HCT116 (cell line): ENCODE data around the gene GARIN3. TPM values are rescaled to one million over a fixed set of nuclear protein-coding genes. Genes with fewer than 3 reads are reported as not detected.

Experiments used
- ATAC-seq: fragments of 200-7000 bp; cut with Tn5 transposase; 2 replicates; pipeline ENCODE4 v1.9.1; 2020; ENCODE audit warnings: mild to moderate bottlenecking, moderate library complexity
- BruUV-seq: library from RNA; stranded (reverse); fragments of 400-500 nt; replicated peaks from 2 replicates; lab custom pipeline; 2021; lab: Mats Ljungman, UMichigan
- CTCF ChIA-PET: fragments of 300-600 bp; sonication (Branson Sonifier 250); formaldehyde crosslinking; loops from one replicate; lab custom pipeline; 2021; ENCODE audit warnings: antibody characterized with exemption; lab: Charles Lee
- POLR2A ChIA-PET: fragments of 300-600, 350-600 bp; sonication (Branson Sonifier 250); formaldehyde crosslinking; loops from one replicate; lab custom pipeline; 2021; ENCODE audit warnings: antibody characterized with exemption; lab: Charles Lee
- RAD21 ChIA-PET, 2 experiments: fragments of 300-600 bp; sonication (Branson Sonifier 250); formaldehyde crosslinking; loops; one replicate each; lab custom pipeline; 2023; ENCODE audit warnings: low total read pairs in 2 of 2; ENCODE audit not compliant: uncharacterized antibody in 2 of 2, unreplicated experiment in 2 of 2, low non-redundant PET in 1 of 2; lab: Charles Lee
- DNase-seq: peaks from one replicate; pipeline ENCODE4 v3.0.0-alpha.2; 2010; ENCODE audit warnings: low read depth, low spot score
- H2AFZ ChIP-seq: fragments of 200-600 bp; shearing (Covaris generic), sonication (generic); 2 replicates; pipeline ENCODE4 v1.6.1; 2017; ENCODE audit warnings: low read depth, mixed run types, mixed read lengths, antibody characterized with exemption, low read length; ENCODE audit not compliant: poor library complexity, severe bottlenecking
- H3K27ac ChIP-seq: 2 replicates; pipeline ENCODE4 v1.5.1; 2012; ENCODE audit warnings: low read depth, low read length
- H3K27me3 ChIP-seq: fragments of 200-600 bp; sonication (generic); 2 replicates; pipeline ENCODE4 v1.6.1; 2016; ENCODE audit warnings: mixed run types, low read length, mixed read lengths; ENCODE audit not compliant: insufficient read depth
- H3K36me3 ChIP-seq, 2 experiments: fragments of 200-500 bp in 1 of 2; fragments of 200-600 bp in 1 of 2; sonication (Bioruptor generic) in 1 of 2; sonication (generic) in 1 of 2; 2 replicates each; pipeline versions ENCODE4 v1.5.1 to v1.6.1; 2014 to 2016; ENCODE audit warnings: low read length in 2 of 2, inconsistent platforms in 1 of 2, mixed read lengths in 1 of 2, mixed run types in 1 of 2; ENCODE audit not compliant: insufficient read depth in 2 of 2, control insufficient read depth in 1 of 2
- H3K4me1 ChIP-seq, 2 experiments: fragments of 200-600 bp in 1 of 2; sonication (generic) in 1 of 2; 2 replicates each; pipeline versions ENCODE4 v1.5.1 to v1.6.1; 2012 to 2017; ENCODE audit warnings: low read length in 2 of 2, inconsistent platforms in 1 of 2, mild to moderate bottlenecking in 1 of 2, mixed read lengths in 1 of 2, mixed run types in 1 of 2, moderate library complexity in 1 of 2; ENCODE audit not compliant: insufficient read depth in 2 of 2, control insufficient read depth in 1 of 2
- H3K4me2 ChIP-seq: fragments of 200-600 bp; sonication (generic); 2 replicates; pipeline ENCODE4 v1.6.1; 2017; ENCODE audit warnings: mixed run types, low read length, mixed read lengths
- H3K4me3 ChIP-seq, 2 experiments: fragments of 200-600 bp in 1 of 2; sonication (generic) in 1 of 2; replicated peaks in 1 of 2; 2 replicates each; pipeline ENCODE4 v1.5.1; 2011 to 2016; ENCODE audit warnings: low read length in 2 of 2, control low read depth in 1 of 2, low read depth in 1 of 2, mild to moderate bottlenecking in 1 of 2, mixed read lengths in 1 of 2, mixed run types in 1 of 2
- H3K79me2 ChIP-seq: fragments of 200-600 bp; sonication (generic); 2 replicates; pipeline ENCODE4 v1.6.1; 2017; ENCODE audit warnings: mild to moderate bottlenecking, mixed run types, low read length, moderate library complexity, mixed read lengths; ENCODE audit not compliant: insufficient read depth
- H3K9ac ChIP-seq: fragments of 200-600 bp; sonication (generic); 2 replicates; pipeline ENCODE4 v1.6.1; 2016; ENCODE audit warnings: low read length, mixed read lengths
- H3K9me2 ChIP-seq: fragments of 200-600 bp; sonication (generic), shearing (Covaris generic); 2 replicates; pipeline ENCODE4 v1.6.1; 2017; ENCODE audit warnings: mixed run types, mild to moderate bottlenecking, moderate library complexity; ENCODE audit not compliant: insufficient read depth
- H3K9me3 ChIP-seq, 2 experiments: fragments of 200-500 bp in 1 of 2; fragments of 200-600 bp in 1 of 2; sonication (Bioruptor generic) in 1 of 2; sonication (generic) in 1 of 2; 2 replicates each; pipeline ENCODE4 v1.6.1; 2014 to 2017; ENCODE audit warnings: low read length in 2 of 2, mixed read lengths in 2 of 2, inconsistent platforms in 1 of 2, low read depth in 1 of 2, mild to moderate bottlenecking in 1 of 2, mixed run types in 1 of 2, moderate library complexity in 1 of 2; ENCODE audit not compliant: control insufficient read depth in 1 of 2, insufficient read depth in 1 of 2
- H4K20me1 ChIP-seq: fragments of 200-600 bp; sonication (generic), shearing (Covaris generic); 2 replicates; pipeline ENCODE4 v1.6.1; 2017; ENCODE audit warnings: mixed run types, mild to moderate bottlenecking, moderate library complexity; ENCODE audit not compliant: insufficient read depth
- CBX3 ChIP-seq: IDR thresholded peaks from 2 replicates; pipeline ENCODE4 v1.6.1; 2012; ENCODE audit warnings: low read depth
- ELF1 ChIP-seq: IDR thresholded peaks from 2 replicates; pipeline ENCODE4 v1.6.1; 2012; ENCODE audit warnings: low read depth, borderline replicate concordance
- EZH2 ChIP-seq: fragments of 200-600 bp; sonication (generic); IDR thresholded peaks from 2 replicates; pipeline ENCODE4 v1.6.1; 2017; ENCODE audit warnings: antibody characterized with exemption, mixed run types
- EZH2phosphoT487 ChIP-seq: fragments of 200-600 bp; IDR thresholded peaks from 2 replicates; pipeline ENCODE4 v1.6.1; 2018; ENCODE audit warnings: antibody characterized with exemption, borderline replicate concordance
- FOSL1 ChIP-seq: IDR thresholded peaks from 2 replicates; pipeline ENCODE4 v1.6.1; 2012; ENCODE audit warnings: low read depth
- POLR2A ChIP-seq: IDR thresholded peaks from 2 replicates; pipeline ENCODE4 v1.7.0; 2011; ENCODE audit warnings: borderline replicate concordance; ENCODE audit not compliant: insufficient read depth, insufficient read length; ENCODE audit errors: extremely low read depth
- RAD21 ChIP-seq: IDR thresholded peaks from 2 replicates; pipeline ENCODE4 v1.6.1; 2012; ENCODE audit warnings: low read depth, mild to moderate bottlenecking
- REST ChIP-seq: IDR thresholded peaks from 2 replicates; pipeline ENCODE4 v1.6.1; 2012; ENCODE audit warnings: low read depth
- SIN3A ChIP-seq: IDR thresholded peaks from 2 replicates; pipeline ENCODE4 v1.6.1; 2012; ENCODE audit warnings: low read depth
- SP1 ChIP-seq: IDR thresholded peaks from 2 replicates; pipeline ENCODE4 v1.6.1; 2012; ENCODE audit warnings: low read depth
- YY1 ChIP-seq: IDR thresholded peaks from 2 replicates; pipeline ENCODE4 v1.6.1; 2011; ENCODE audit warnings: low read length, low read depth, moderate library complexity, mild to moderate bottlenecking; ENCODE audit not compliant: insufficient replicate concordance; ENCODE audit errors: extremely low read depth
- ZBTB33 ChIP-seq: IDR thresholded peaks from 2 replicates; pipeline ENCODE4 v1.6.1; 2011; ENCODE audit warnings: mild to moderate bottlenecking, low read length, moderate library complexity; ENCODE audit not compliant: insufficient replicate concordance; ENCODE audit errors: extremely low read depth
- ZFX ChIP-seq: fragments of 450-650 bp; IDR thresholded peaks from 2 replicates; pipeline ENCODE4 v1.6.1; 2017
- intact Hi-C: fragments of 100-400 bp; cut with micrococcal nuclease; formaldehyde crosslinking; loops from 2 replicates; pipeline ENCODE4 v1.10.0; 2022
- total RNA-seq: library from RNA; stranded (reverse); gene quantifications from one replicate; pipeline ENCODE4 v1.2.1, GENCODE V29; 2021; ENCODE audit not compliant: unreplicated experiment

Gene GARIN3
- total RNA-seq, 1 experiment from 2014 or later: not detected

GRCh38 chr5:157203417-157203816 lies 37.4 kb upstream of the GARIN3 start:
- H3K4me2 ChIP-seq: no peak overlapping the region
- H3K9ac ChIP-seq: no peak overlapping the region
- TF ChIP-seq YY1: no peak
- no peak for TF ChIP-seq REST
- TF ChIP-seq ELF1: no peak
- H3K4me3 ChIP-seq: no peak overlapping the region
- RAD21 ChIA-PET: no interaction called here
- H3K79me2 ChIP-seq: no peaks in the 10 kb centered on the region
- peaks cover 15% of the 10 kb centered on the region for H3K27me3 ChIP-seq
- BruUV-seq: no TSS peak
- POLR2A ChIA-PET: no interaction called here
- CTCF ChIA-PET: no interaction called here
- DNase-seq (no peak), ATAC-seq (no peak)
- H3K27ac ChIP-seq: no peak overlapping the region
- no peaks in the 10 kb centered on the region for H3K9me3 ChIP-seq
- H2AFZ ChIP-seq: no peak overlapping the region
- no peaks in the 10 kb centered on the region for H4K20me1 ChIP-seq
- H3K4me1 ChIP-seq: no peaks in the 10 kb centered on the region
- no peaks in the 10 kb centered on the region for H3K9me2 ChIP-seq
- intact Hi-C loops: no loop called here
- no peaks in the 10 kb centered on the region for H3K36me3 ChIP-seq

- ATAC-seq (no peak), DNase-seq (no peak)
- Histone ChIP-seq H3K9me2 (no peaks in the 10 kb centered on the region), H3K9ac (no peak overlapping the region), H3K4me3 (no peak overlapping the region), H3K9me3 (no peaks in the 10 kb centered on the region), H3K27me3 (peaks cover 23% of the 10 kb centered on the region), H3K36me3 (no peaks in the 10 kb centered on the region), H3K4me2 (no peak overlapping the region), H3K27ac (no peak overlapping the region), H4K20me1 (no peaks in the 10 kb centered on the region), H3K4me1 (no peaks in the 10 kb centered on the region), H2AFZ (no peak overlapping the region), H3K79me2 (no peaks in the 10 kb centered on the region)
- RAD21 ChIA-PET: no interaction called here
- no TSS peak for BruUV-seq
- CTCF ChIA-PET: no interaction called here
- intact Hi-C loops: no loop called here
- POLR2A ChIA-PET: no interaction called here
- TF ChIP-seq ZBTB33 (no peak), ZFX (no peak), CBX3 (no peak), RAD21 (no peak), EZH2phosphoT487 (no peak), SIN3A (no peak), POLR2A (no peak), EZH2 (no peak), ELF1 (no peak), FOSL1 (no peak), YY1 (no peak), SP1 (no peak)
These were observed 35.8 kb upstream of the GARIN3 start for GRCh38 chr5:157201857-157202256.
